SU-DHL-6 (cell line): ENCODE data around the gene EBF3.

Source experiments
- H2AFZ ChIP-seq: fragments of 200-600 bp; sonication (generic); 2 replicates; pipeline ENCODE4 v1.6.1; 2014; ENCODE audit warnings: low read depth, mild to moderate bottlenecking, moderate library complexity, mixed read lengths, antibody characterized with exemption, low read length; ENCODE audit not compliant: severe bottlenecking
- H3F3A ChIP-seq: fragments of 200-600 bp; shearing (Covaris generic); 2 replicates; pipeline ENCODE4 v1.6.0; 2016; ENCODE audit warnings: antibody characterized with exemption, mild to moderate bottlenecking; ENCODE audit not compliant: insufficient read depth
- H3K27ac ChIP-seq: fragments of 200-600 bp; sonication (generic); 2 replicates; pipeline ENCODE4 v1.5.1; 2016; ENCODE audit warnings: low read depth, mild to moderate bottlenecking, low read length, moderate library complexity, mixed read lengths
- H3K27me3 ChIP-seq: fragments of 200-600 bp; sonication (generic), shearing (Covaris generic); 2 replicates; pipeline ENCODE4 v1.6.0; 2014; ENCODE audit warnings: mild to moderate bottlenecking, low read length
- H3K36me3 ChIP-seq: fragments of 200-600 bp; sonication (generic); 2 replicates; pipeline ENCODE4 v1.6.1; 2014; ENCODE audit warnings: mild to moderate bottlenecking, low read length, mixed read lengths
- H3K4me2 ChIP-seq: fragments of 300-600, 200-600 bp; shearing (Covaris generic), sonication (generic); 2 replicates; pipeline ENCODE4 v1.6.0; 2014; ENCODE audit warnings: low read length, low read depth, mild to moderate bottlenecking; ENCODE audit not compliant: poor library complexity, severe bottlenecking
- H3K4me3 ChIP-seq: fragments of 200-600 bp; sonication (generic); 2 replicates; pipeline ENCODE4 v1.5.1; 2014; ENCODE audit warnings: antibody characterized with exemption, low read length, mild to moderate bottlenecking, mixed read lengths; ENCODE audit not compliant: insufficient read depth, poor library complexity, severe bottlenecking
- H3K79me2 ChIP-seq: fragments of 200-600 bp; sonication (generic); 2 replicates; pipeline ENCODE4 v1.6.1; 2014; ENCODE audit warnings: mild to moderate bottlenecking, low read length, moderate library complexity; ENCODE audit not compliant: insufficient read depth
- H3K9ac ChIP-seq: fragments of 200-600 bp; sonication (generic); 2 replicates; pipeline ENCODE4 v1.7.0; 2014; ENCODE audit warnings: mild to moderate bottlenecking, low read length
- H3K9me2 ChIP-seq: fragments of 200-600 bp; sonication (generic); replicated peaks from 2 replicates; pipeline ENCODE4 v1.6.1; 2014; ENCODE audit warnings: low read length; ENCODE audit not compliant: insufficient read depth
- H3K9me3 ChIP-seq: fragments of 200-600 bp; sonication (generic); 2 replicates; pipeline ENCODE4 v1.6.1; 2014; ENCODE audit warnings: low read length, mixed read lengths; ENCODE audit not compliant: insufficient read depth
- H4K20me1 ChIP-seq: fragments of 200-600 bp; sonication (generic); 2 replicates; pipeline ENCODE4 v1.6.1; 2014; ENCODE audit warnings: low read depth, mild to moderate bottlenecking, antibody characterized with exemption, low read length, moderate library complexity, mixed read lengths
- CTCF ChIP-seq: fragments of 200-600 bp; sonication (generic); IDR thresholded peaks from one replicate; pipeline ENCODE4 v1.5.1; 2017; ENCODE audit warnings: antibody characterized with exemption, mild to moderate bottlenecking, low read length, moderate library complexity; ENCODE audit not compliant: insufficient read depth, poor library complexity, severe bottlenecking
- EZH2phosphoT487 ChIP-seq: fragments of 200-600 bp; sonication (generic), shearing (Covaris generic); conservative IDR thresholded peaks from 2 replicates; pipeline ENCODE4 v1.6.1; 2018; ENCODE audit warnings: mild to moderate bottlenecking, antibody characterized with exemption, low read length, moderate library complexity, mixed read lengths

The EBF3 gene

GRCh38 chr10:129978322-129978721 lies 14.2 kb upstream of the EBF3 start:
- Histone ChIP-seq H2AFZ (no peak overlapping the region), H3F3A (no peaks in the 10 kb centered on the region), H3K27me3 (no peaks in the 10 kb centered on the region), H3K9me2 (no peaks in the 10 kb centered on the region), H3K9ac (no peak overlapping the region), H3K27ac (no peak overlapping the region), H3K4me3 (no peak overlapping the region), H4K20me1 (no peaks in the 10 kb centered on the region), H3K36me3 (no peaks in the 10 kb centered on the region), H3K9me3 (no peaks in the 10 kb centered on the region), H3K4me2 (no peak overlapping the region), H3K79me2 (no peaks in the 10 kb centered on the region)
- TF ChIP-seq EZH2phosphoT487 (no peak), CTCF (no peak)

GRCh38 chr10:129977794-129978193 lies 13.7 kb upstream of the EBF3 start:
- H3K27me3 ChIP-seq: no peaks in the 10 kb centered on the region
- H3K9me2 ChIP-seq: no peaks in the 10 kb centered on the region
- no peak overlapping the region for H3K27ac ChIP-seq
- H3K4me3 ChIP-seq: no peak overlapping the region
- no peak overlapping the region for H3K4me2 ChIP-seq
- no peaks in the 10 kb centered on the region for H3K36me3 ChIP-seq
- H3K9ac ChIP-seq: no peak overlapping the region
- H3F3A ChIP-seq: no peaks in the 10 kb centered on the region
- TF ChIP-seq EZH2phosphoT487 (no peak), CTCF (no peak)
- no peaks in the 10 kb centered on the region for H3K9me3 ChIP-seq
- H4K20me1 ChIP-seq: no peaks in the 10 kb centered on the region
- no peaks in the 10 kb centered on the region for H3K79me2 ChIP-seq
- H2AFZ ChIP-seq: no peak overlapping the region

- Histone ChIP-seq H3K9ac (no peak overlapping the region), H3K27me3 (no peaks in the 10 kb centered on the region)
- no peak for TF ChIP-seq EZH2phosphoT487
- TF ChIP-seq CTCF: no peak
Observed at GRCh38 chr10:129973674-129974059, 9.6 kb upstream of the EBF3 start.

More at GRCh38 chr10:129973674-129974059, 9.6 kb upstream of the EBF3 start:
- Histone ChIP-seq H3K9me3 (no peaks in the 10 kb centered on the region), H3F3A (no peaks in the 10 kb centered on the region), H2AFZ (no peak overlapping the region), H3K27ac (no peak overlapping the region), H3K36me3 (no peaks in the 10 kb centered on the region), H4K20me1 (no peaks in the 10 kb centered on the region), H3K9me2 (no peaks in the 10 kb centered on the region), H3K79me2 (no peaks in the 10 kb centered on the region), H3K4me2 (no peak overlapping the region), H3K4me3 (no peak overlapping the region)
